OCI-LY3 (cell line): ENCODE measurements around the gene FXYD2.
A peak's percentile ranks its signal among the peaks of the same experiment; 100 is the strongest.

Source experiments
- H2AFZ ChIP-seq: fragments of 200-600, 300-600 bp; shearing (Covaris generic); 2 replicates; pipeline ENCODE4 v1.6.0; 2014; ENCODE audit warnings: antibody characterized with exemption, low read depth, low read length
- H3K27ac ChIP-seq: fragments of 200-600, 300-600 bp; sonication (generic); 2 replicates; pipeline ENCODE4 v1.5.1; 2014; ENCODE audit warnings: mild to moderate bottlenecking, low read length, moderate library complexity, mixed read lengths
- H3K27me3 ChIP-seq: fragments of 200-600, 300-600 bp; sonication (generic); 2 replicates; pipeline ENCODE4 v1.6.1; 2014; ENCODE audit warnings: low read depth, low read length, mixed read lengths
- H3K36me3 ChIP-seq: fragments of 200-600, 300-600 bp; sonication (generic); replicated peaks from 2 replicates; pipeline ENCODE3; 2014; ENCODE audit warnings: low read depth, low read length, mixed read lengths
- H3K4me1 ChIP-seq: fragments of 300-600, 200-600 bp; sonication (generic); 2 replicates; pipeline ENCODE4 v1.6.1; 2014; ENCODE audit warnings: low read length, mixed read lengths
- H3K4me2 ChIP-seq: fragments of 200-600, 300-600 bp; sonication (generic); 2 replicates; pipeline ENCODE4 v1.6.1; 2014; ENCODE audit warnings: low read length, mixed read lengths
- H3K4me3 ChIP-seq: fragments of 300-600, 200-600 bp; sonication (generic); 2 replicates; pipeline ENCODE4 v1.5.1; 2014; ENCODE audit warnings: antibody characterized with exemption, mild to moderate bottlenecking, low read length, moderate library complexity
- H3K79me2 ChIP-seq: fragments of 300-600, 200-600 bp; shearing (Covaris generic); 2 replicates; pipeline ENCODE4 v1.6.1; 2014; ENCODE audit warnings: mild to moderate bottlenecking, low read length, mixed read lengths
- H3K9ac ChIP-seq: fragments of 300-600, 200-600 bp; shearing (Covaris generic); 2 replicates; pipeline ENCODE4 v1.6.0; 2014; ENCODE audit warnings: mild to moderate bottlenecking, low read length, moderate library complexity
- H3K9me3 ChIP-seq: fragments of 200-600, 300-600 bp; shearing (Covaris generic); 2 replicates; pipeline ENCODE4 v1.6.1; 2014; ENCODE audit warnings: low read length, mixed read lengths; ENCODE audit not compliant: insufficient read depth
- H4K20me1 ChIP-seq: fragments of 200-600, 300-600 bp; sonication (generic); 2 replicates; pipeline ENCODE4 v1.6.1; 2016; ENCODE audit warnings: low read length, mixed read lengths; ENCODE audit not compliant: insufficient read depth
- EZH2phosphoT487 ChIP-seq: fragments of 200-600 bp; shearing (Covaris generic); IDR thresholded peaks from 2 replicates; pipeline ENCODE4 v1.6.1; 2018; ENCODE audit warnings: antibody characterized with exemption, mixed run types, low read depth
- TF ChIP-seq, protein P1 (sequence below): fragments of 200-600, 300-600 bp; sonication (generic); IDR thresholded peaks from 2 replicates; pipeline ENCODE4 v1.5.1; 2014; ENCODE audit warnings: antibody characterized with exemption, low read length, low read depth

The FXYD2 gene

DNA sequence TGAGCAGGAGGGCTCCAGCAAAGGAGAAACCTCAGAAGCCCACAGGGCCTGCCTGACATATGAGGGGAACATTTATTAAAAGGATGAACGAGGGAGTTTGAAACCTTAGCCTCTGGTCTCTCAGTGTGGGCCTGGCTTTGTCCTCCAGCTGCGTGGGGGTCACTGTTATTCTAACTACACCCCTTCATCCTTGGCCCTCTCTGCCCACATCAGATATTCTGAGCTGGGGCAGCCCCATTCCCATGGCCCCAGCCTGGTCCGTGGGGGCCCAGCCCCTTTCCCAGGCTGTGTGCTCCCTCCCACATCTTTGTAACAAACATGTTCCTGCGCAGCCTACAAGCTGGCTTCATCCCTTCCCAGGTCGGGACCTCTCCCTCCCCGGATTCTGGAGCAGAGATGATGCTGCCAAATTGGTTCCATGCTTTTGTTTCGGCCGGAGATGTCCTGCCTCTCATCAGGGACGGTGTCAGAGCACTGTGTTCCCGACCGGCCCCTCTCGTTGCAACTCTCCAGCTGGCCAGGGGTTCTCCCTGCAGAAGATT, 47.9 kb upstream of the FXYD2 start:
- H3K27me3 ChIP-seq = peaks cover 24% of the 10 kb centered on the region
- H3K9me3 ChIP-seq = no peaks in the 10 kb centered on the region
- H3K4me3 ChIP-seq = no peak overlapping the region
- H3K4me2 ChIP-seq = no peak overlapping the region
- H3K27ac ChIP-seq = no peak overlapping the region
- H3K4me1 ChIP-seq = peaks cover 32% of the 10 kb centered on the region
- no peak overlapping the region for H3K9ac ChIP-seq
- H2AFZ ChIP-seq = no peak overlapping the region
- no peaks in the 10 kb centered on the region for H4K20me1 ChIP-seq
- TF ChIP-seq, protein P1, sequence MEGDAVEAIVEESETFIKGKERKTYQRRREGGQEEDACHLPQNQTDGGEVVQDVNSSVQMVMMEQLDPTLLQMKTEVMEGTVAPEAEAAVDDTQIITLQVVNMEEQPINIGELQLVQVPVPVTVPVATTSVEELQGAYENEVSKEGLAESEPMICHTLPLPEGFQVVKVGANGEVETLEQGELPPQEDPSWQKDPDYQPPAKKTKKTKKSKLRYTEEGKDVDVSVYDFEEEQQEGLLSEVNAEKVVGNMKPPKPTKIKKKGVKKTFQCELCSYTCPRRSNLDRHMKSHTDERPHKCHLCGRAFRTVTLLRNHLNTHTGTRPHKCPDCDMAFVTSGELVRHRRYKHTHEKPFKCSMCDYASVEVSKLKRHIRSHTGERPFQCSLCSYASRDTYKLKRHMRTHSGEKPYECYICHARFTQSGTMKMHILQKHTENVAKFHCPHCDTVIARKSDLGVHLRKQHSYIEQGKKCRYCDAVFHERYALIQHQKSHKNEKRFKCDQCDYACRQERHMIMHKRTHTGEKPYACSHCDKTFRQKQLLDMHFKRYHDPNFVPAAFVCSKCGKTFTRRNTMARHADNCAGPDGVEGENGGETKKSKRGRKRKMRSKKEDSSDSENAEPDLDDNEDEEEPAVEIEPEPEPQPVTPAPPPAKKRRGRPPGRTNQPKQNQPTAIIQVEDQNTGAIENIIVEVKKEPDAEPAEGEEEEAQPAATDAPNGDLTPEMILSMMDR = no peak
- TF ChIP-seq EZH2phosphoT487 = no peak
- no peaks in the 10 kb centered on the region for H3K36me3 ChIP-seq
- H3K79me2 ChIP-seq = no peaks in the 10 kb centered on the region

DNA sequence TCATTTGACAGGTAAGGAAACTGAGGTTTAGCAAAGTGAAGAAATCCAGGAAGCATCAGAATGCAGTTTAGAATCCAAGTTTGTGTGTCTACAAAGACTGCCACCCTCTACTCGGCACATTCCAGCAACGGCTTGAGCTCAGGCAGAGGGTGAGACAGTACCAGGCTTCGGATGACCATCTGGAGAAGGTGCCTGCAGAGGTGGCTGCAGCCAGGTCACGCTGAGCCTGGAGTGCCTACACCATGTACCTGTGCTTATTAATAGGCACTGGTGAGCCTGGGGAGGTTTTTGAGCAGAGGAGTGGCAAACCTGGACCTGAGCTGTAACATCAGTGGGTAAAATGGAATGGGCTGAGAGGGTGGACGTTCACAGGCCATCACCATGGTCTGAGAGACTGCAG, 47.2 kb upstream of the FXYD2 start:
- Histone ChIP-seq H3K4me1 (peaks cover 32% of the 10 kb centered on the region), H2AFZ (no peak overlapping the region), H3K27ac (no peak overlapping the region), H3K4me3 (no peak overlapping the region), H3K27me3 (peaks cover 17% of the 10 kb centered on the region), H3K36me3 (no peaks in the 10 kb centered on the region), H3K79me2 (no peaks in the 10 kb centered on the region), H3K9me3 (no peaks in the 10 kb centered on the region), H4K20me1 (no peaks in the 10 kb centered on the region), H3K9ac (no peak overlapping the region), H3K4me2 (no peak overlapping the region)
- no peak for TF ChIP-seq EZH2phosphoT487
- TF ChIP-seq, protein P1 = no peak

DNA sequence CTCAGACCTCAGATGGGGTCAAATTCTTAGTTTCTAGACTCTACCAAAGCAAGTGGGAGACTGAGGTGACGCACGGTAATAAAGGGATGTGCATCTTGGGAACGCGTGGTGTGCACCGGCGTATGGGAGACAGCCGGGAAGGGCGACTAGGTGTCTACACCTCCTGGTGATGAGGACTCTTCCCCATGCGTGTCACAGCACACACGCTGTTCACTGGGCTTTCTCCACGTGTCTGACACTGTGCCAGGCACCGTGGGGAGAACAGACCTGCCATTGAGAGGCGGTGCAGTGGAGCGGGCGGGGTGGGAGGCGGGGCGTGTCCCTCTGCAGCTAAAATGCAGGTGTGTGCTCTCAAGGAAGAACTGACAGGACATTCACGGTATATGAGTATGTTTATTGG, 46.6 kb upstream of the FXYD2 start:
- TF ChIP-seq, protein P1 = no peak
- no peak for TF ChIP-seq EZH2phosphoT487
- H3K4me2 ChIP-seq = no peak overlapping the region
- H3K27ac ChIP-seq = no peak overlapping the region

DNA sequence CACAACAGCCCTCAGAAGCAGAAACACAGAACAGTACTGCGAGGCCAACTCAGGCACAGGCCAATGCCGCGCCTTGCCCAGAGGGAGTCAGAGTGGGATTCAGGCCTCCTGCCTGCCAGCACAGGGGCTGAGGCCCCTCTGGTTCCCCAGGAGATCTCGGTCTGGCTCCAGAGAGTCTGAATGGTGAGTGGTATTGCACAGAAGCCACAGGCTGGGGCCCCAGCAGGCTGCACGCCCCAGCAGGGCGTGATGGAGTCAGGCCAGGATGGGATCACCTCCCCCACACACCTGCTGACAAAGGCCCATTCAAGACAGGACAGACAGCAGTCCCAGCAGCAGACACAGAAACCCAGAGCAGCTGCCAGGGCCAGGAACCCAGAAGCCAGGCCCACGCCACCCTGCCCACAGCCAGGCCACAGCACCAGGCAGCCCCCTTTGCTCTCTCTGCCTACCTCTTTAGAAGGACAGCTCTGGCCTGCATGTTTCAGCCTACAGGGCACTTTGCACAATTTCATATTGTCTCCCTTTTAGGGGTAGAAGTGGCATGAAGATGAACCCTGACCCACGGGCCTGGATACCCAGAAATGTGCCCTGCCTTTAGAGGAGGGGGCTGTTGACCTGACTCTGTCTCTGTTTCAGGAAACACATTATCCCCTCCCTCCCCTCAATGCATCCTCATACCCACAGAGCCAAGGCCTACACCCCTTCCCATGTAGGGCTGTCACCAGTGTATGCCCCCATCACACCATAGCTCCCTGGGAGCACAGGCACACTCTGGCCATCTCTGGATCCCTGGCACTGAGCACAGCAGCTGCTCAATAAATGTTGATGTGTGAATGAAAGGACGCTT, 45.8 kb upstream of the FXYD2 start:
- peaks cover 6% of the 10 kb centered on the region; the same call in 1 of the 2 replicates for H3K27me3 ChIP-seq

More for the DNA sequence above, 46.6 kb upstream of the FXYD2 start:
- H2AFZ ChIP-seq = no peak overlapping the region
- no peak overlapping the region for H3K9ac ChIP-seq
- peaks cover 32% of the 10 kb centered on the region for H3K4me1 ChIP-seq
- no peaks in the 10 kb centered on the region for H3K9me3 ChIP-seq
- H3K36me3 ChIP-seq = no peaks in the 10 kb centered on the region
- H3K79me2 ChIP-seq = no peaks in the 10 kb centered on the region
- no peak overlapping the region for H3K4me3 ChIP-seq
- peaks cover 13% of the 10 kb centered on the region for H3K27me3 ChIP-seq
- H4K20me1 ChIP-seq = no peaks in the 10 kb centered on the region

More for the DNA sequence above, 45.8 kb upstream of the FXYD2 start:
- peak overlapping the region; percentile 12; the same call in 1 of the 2 replicates for H3K4me3 ChIP-seq
- no peaks in the 10 kb centered on the region for H3K36me3 ChIP-seq
- H3K9me3 ChIP-seq = no peaks in the 10 kb centered on the region
- no peaks in the 10 kb centered on the region for H4K20me1 ChIP-seq
- H3K4me1 ChIP-seq = peaks cover 24% of the 10 kb centered on the region
- no peaks in the 10 kb centered on the region for H3K79me2 ChIP-seq
- H3K4me2 ChIP-seq = peak overlapping the region; percentile 56
- peak overlapping the region; percentile 40; the same call in 1 of the 2 replicates for H3K27ac ChIP-seq
- H2AFZ ChIP-seq = peak overlapping the region; percentile 94
- peak overlapping the region; percentile 40; the same call in 1 of the 2 replicates for H3K9ac ChIP-seq
- TF ChIP-seq EZH2phosphoT487 = no peak
- TF ChIP-seq, protein P1 = no peak
